HG02763 (cell line): ENCODE results near the gene TRPM2.

Experiments
- ATAC-seq: cut with Tn5 transposase; IDR thresholded peaks from one replicate; pipeline ENCODE4 v1.9.1; 2021; ENCODE audit warnings: mild to moderate bottlenecking, moderate library complexity; ENCODE audit not compliant: unreplicated experiment

TRPM2 gene

DNA sequence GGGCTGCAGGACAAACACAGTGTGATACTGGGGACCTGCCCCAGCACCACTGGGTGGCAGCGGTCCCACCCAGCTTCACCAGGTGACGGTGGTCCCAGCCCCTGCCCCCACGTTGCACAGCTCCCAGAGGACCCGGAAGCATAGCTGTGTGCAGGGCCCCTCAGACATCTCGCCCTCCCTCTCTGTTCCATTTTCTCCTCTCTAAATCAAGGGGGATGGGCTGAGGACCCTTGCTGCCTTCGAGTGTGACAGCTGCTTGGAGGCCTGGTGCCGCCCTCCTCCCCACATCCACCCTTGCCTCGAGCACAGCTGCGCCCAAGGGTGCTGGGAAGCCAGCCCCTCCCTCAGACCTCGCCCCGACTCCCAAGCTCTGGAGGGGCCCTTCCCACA is 85.8 kb downstream of the TRPM2 start:
- no peak for ATAC-seq

DNA sequence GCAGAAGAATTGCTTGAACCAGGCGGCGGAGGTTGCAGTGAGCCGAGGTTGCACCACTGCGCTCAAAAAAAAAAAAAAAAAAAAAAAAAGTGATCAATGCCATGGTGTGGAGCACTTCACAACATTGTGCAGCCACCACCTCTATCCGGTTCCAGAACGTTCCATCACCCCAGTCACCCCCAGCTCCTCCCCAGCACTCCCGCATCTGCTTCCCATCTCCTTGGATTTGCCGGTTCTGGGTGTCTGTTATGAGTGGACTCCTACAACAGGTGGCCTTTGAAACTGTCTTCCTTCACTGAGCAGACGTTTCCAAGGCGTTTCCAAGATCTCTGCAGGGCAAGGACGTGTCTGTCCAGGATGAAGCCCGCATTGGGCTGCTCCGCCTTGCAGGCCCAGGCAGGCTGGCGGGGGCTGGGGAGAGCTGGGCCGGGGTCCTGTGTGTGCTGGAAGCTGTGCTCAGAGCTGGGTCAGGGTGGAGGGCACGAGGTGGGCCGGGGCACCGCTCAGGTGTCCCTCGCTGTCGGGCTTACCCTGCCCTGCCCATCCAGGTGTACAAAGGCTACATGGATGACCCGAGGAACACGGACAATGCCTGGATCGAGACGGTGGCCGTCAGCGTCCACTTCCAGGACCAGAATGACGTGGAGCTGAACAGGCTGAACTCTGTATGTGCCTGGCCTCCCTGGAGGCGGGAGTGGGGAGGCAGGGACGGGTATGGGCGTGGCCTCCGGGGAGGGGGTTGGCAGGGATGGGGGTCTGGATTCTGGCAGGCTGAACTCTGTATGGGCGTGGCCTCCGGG is 87.0 kb downstream of the TRPM2 start:
- no peak for ATAC-seq

DNA sequence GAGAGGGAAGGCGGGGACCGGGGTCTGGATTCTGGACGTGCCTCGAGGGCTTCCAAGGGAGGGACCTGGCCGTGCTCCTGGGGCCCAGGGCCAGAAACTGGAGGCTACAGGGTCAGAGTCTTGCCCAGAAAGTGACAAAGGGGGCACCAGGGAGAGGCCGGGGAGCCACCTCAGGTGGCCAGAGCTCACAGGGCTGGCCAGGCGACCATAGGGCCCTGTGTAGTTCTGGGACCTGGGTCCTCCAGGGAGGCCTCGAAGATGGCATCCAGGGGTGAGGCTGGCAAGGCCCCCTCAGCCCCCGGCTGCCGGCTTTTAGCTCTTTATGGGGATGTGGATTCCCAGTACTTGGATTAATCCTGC is 87.6 kb downstream of the TRPM2 start:
- ATAC-seq, result no peak

DNA sequence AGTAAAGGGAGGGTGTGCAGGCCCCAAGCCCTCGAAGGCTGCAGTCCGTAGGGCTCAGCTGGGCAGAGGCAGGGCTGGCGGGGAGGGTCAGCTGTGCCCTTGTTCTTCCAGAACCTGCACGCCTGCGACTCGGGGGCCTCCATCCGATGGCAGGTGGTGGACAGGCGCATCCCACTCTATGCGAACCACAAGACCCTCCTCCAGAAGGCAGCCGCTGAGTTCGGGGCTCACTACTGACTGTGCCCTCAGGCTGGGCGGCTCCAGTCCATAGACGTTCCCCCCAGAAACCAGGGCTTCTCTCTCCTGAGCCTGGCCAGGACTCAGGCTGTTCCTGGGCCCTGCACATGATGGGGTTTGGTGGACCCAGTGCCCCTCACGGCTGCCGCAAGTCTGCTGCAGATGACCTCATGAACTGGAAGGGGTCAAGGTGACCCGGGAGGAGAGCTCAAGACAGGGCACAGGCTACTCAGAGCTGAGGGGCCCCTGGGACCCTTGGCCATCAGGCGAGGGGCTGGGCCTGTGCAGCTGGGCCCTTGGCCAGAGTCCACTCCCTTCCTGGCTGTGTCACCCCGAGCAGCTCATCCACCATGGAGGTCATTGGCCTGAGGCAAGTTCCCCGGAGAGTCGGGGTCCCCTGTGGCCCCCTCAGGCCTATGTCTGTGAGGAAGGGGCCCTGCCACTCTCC is 88.3 kb downstream of the TRPM2 start:
- ATAC-seq, result no peak

DNA sequence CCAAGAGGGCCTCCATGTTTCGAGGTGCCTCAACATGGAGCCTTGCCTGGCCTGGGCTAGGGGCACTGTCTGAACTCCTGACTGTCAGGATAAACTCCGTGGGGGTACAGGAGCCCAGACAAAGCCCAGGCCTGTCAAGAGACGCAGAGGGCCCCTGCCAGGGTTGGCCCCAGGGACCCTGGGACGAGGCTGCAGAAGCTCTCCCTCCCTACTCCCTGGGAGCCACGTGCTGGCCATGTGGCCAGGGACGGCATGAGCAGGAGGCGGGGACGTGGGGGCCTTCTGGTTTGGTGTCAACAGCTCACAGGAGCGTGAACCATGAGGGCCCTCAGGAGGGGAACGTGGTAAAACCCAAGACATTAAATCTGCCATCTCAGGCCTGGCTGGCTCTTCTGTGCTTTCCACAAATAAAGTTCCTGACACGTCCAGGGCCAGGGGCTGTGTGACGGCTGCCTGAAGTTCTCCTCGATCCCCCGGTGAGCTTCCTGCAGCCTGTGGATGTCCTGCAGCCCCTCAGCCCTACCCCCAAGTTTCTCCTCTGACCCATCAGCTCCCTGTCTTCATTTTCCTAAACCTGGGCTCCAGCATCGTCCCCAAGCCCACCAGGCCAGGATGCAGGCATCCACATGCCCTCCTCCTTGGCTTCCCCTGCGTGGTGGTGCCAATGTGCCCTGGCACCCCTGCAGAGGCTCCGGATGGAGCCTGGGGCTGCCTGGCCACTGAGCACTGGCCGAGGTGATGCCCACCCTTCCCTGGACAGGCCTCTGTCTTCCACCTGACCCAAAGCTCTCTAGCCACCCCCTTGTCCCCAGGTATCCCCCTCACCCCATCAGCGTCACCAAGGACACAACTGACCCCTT is 89.1 kb downstream of the TRPM2 start:
- ATAC-seq, result no peak

DNA sequence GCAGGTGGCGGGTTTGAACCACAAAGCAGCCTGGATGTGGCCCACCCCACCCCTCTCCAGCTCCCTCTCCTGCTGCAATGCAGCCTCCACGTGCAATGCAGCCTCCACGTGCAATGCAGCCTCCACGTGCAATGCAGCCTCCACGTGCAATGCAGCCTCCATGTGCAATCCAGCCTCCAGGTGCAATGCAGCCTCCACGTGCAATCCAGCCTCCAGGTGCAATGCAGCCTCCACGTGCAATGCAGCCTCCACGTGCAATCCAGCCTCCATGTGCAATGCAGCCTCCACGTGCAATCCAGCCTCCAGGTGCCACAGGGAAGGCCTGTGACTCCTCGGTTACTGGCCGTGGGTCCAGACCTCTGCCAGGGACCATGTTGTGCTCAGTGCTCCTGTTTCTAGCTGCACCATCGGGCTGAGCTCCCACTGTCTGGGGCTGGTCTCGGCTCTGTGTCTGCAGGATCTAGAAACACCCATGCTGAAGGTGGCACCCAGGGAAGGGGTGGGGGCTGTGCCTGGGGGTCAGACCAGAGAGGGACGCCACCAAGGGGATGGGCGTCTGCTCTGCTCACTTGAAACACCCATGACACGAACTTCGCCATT is 90.0 kb downstream of the TRPM2 start:
- ATAC-seq, result no peak

DNA sequence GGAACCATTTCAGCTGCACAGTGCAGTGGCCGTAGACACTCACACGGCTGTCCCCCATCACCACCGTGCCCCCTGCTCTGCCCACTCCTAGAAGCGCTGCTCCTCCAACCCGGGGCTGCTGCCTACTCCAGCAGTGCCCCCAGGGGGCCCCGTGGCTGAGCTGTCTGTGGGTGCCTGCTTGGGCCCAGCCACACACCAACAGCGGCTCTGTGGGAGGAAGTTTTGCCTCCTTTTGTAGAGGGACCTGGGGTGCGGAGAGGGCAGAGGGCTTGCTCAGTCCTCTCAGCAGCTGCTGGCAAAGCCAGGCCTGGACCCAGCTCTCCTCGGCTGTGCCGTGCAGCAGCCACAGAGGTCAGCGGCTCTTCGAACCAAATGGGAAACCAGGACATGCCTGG is 90.5 kb downstream of the TRPM2 start:
- ATAC-seq, result no peak

DNA sequence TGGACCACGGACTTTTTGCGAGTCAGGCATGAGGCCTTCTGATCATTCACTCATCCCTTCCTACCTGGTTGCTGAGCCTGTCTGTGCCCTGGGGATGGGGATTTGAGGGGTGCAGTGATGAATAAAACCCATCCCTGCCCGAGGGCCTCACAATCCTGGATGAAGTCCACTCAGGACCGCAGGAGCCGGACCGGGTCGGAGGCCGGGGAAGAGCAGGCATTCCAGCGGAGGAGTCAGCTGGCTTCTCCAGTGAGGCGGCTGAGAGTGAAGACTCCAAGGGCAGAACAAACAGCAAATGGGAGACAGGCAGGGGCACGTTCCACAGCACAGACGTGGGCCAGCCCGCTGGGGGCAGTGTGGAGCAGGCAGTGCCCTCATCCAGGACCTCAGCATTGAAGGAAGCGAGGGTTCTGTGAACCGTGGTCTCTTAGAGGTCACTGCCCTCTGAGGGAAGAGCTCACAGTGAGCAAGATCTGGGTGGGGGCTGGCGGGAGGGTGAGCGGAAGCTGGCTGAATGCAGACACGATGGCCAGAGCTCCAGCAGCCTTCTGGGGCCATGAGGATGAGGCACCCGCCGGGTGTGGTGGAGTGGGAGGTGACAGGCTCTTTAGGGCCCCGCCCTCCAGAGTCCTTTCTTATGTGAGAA is 91.0 kb downstream of the TRPM2 start:
- ATAC-seq, result no peak

DNA sequence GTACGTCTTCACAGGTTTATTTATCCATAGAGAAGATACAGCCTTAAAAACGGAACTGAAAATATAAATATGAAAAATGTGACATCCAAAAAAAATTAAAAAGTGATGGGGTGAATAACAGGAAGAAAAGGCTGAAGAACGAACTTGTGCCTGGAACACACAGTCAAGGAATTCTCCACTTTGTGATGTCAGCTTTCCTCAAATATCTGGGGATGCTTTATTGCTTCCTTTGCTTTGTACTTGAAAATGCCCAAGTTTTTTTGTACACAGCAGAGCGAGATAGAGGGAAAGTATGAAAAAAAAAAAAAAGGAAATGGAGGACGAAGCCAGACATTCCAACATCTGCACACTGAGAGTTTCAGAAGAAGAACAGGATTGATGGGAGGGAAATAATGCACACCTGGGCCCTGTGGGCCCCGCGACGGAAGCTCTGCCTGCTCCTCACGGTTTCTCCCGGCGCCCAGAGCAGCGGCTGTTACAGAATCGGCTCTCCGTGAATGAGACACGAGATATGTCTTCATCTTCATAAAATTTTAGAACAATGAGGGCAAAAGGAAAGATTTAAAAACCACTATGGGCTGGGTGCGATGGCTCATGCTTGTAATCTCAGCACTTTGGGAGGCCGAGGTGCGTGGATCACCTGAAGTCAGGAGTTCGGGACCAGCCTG is 91.9 kb downstream of the TRPM2 start:
- no peak for ATAC-seq

DNA sequence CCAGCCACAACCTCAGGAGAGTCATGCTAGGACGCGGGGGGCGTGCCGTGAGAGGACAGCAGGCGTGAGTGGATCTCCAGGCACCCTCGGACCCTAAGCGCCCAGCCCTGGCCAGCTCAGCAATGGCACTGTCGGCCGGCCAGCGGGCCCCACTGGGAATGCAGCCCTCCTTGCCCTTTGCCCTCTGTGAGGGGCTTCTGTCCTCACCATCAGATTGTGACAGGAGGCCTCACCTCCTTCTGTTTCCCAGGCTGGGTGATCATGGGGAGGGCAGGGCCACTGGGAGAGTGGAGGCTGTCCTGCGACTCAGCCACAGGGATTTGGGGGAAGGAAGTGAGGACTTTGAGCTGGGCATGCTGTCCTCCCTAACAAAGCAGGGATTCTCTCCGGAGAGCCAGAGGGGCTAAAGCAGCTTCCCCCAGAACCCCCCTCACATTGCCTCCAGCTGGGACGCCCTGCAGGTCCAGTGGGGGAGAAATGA is 95.3 kb downstream of the TRPM2 start:
- no peak for ATAC-seq

DNA sequence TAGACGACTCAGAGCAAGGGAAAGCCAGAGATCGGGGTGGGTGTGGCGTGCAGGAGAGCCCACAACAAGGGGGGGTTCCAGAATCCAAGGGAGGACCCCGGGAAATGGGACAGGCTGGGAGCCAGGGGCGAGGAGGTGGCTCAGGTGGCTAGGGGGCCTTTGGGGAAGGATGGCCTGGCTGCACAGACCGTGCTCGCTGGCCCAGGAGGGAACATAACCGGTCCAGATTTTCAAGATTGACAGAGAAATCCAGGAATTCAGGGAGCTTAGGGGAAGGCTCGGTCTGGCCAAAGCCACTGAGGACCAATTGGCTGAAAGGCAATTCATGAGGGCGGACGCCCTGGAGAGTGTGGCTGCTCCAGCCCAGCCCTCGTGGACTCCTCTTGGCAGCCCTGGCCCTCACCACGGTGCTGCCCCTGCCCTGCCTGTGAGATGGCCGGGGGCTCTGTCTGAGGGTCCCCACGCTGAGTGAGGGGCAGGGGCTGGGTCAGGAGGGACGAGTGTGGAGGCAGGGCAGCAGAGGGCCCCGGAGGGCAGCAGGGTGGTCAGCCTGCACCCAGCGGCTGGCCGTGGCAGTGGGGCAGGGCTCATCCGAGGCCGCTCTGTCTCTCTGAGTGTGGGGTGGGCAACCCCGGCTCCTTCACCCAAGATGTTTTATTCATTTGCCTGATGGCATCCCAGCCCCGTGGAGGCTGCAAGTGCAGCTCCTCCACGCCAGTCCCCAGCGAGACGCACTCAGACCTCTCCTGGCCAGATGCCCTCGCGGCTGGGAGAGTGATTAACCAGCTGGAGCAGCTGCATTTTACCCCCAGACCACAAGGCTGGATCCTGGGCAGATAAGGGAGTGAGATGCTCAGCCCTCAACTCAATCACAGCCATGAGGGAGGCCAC is 96.3 kb downstream of the TRPM2 start:
- ATAC-seq, result no peak

DNA sequence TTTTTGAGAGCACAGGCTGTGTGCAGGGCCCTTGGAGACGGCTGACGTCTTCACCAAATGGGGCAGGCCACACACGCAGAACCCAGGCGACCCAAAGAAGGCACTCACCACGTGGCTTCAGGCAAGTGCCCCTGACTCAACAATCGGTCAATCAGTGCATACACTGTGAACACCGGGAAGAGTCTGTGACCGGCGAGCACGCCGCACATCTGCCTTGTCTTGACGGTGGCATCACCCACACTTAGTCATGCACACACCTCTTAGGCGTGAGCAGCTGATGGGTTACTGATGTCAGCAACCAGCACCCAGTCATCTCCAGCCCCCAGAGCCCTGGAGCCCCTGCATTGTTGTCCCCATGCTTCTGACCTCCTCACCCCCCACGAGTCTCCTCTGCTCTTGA is 97.0 kb downstream of the TRPM2 start:
- no peak for ATAC-seq

DNA sequence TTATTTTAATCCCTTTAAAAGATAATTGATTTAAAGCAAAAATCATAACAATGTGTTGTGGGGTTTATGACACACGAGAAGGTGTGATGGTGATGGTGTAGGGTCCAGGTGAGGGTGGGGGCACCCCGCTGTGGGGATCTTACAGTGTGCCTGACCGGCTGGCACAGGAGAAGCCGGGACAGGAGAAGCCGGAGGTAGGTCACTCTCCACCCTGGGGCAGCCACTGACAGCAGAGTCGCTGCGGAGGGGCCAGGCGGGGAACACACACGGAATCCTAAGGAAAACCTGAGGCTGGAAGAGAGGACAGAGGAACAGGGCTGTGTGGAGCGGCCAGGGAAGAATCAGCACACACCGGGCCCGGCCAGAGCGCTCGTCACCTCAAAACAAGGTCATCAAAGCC is 97.6 kb downstream of the TRPM2 start:
- no peak for ATAC-seq

DNA sequence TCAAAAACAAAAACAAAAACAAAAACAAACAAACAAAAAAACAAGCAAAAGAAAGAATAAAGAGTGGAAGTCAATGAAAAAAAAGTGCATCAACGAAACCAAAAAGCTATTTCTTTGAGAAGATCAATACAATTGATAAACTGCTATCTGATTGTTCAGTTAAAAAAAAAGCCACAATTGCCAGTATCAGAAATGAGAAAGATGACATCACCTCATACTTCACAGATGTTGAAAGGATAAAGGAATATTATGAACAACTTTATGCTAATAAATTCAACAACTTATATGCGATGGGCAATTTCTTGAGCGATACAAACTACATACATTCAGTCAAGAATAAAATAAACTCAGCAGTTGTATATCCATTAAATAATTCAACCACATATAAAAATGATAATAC is 99.7 kb downstream of the TRPM2 start:
- no peak for ATAC-seq

DNA sequence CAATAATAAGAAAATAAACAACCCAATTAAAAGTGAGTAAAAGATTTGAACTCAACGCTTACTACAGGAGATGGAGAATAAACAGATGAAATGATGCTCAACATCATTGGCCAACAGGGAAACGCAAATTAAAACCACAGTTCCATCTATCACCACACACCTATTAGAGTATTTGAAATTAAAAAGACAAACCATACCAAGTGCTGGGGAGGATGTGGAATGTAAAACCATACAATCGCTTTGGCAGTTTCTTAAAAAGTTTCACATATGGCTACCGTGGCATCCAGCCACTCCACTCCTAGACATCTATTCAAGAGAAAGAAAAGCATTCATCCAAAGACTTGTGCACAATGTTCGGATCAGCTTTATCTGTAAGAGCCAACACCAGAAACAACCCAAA is 100.6 kb downstream of the TRPM2 start:
- no peak for ATAC-seq

DNA sequence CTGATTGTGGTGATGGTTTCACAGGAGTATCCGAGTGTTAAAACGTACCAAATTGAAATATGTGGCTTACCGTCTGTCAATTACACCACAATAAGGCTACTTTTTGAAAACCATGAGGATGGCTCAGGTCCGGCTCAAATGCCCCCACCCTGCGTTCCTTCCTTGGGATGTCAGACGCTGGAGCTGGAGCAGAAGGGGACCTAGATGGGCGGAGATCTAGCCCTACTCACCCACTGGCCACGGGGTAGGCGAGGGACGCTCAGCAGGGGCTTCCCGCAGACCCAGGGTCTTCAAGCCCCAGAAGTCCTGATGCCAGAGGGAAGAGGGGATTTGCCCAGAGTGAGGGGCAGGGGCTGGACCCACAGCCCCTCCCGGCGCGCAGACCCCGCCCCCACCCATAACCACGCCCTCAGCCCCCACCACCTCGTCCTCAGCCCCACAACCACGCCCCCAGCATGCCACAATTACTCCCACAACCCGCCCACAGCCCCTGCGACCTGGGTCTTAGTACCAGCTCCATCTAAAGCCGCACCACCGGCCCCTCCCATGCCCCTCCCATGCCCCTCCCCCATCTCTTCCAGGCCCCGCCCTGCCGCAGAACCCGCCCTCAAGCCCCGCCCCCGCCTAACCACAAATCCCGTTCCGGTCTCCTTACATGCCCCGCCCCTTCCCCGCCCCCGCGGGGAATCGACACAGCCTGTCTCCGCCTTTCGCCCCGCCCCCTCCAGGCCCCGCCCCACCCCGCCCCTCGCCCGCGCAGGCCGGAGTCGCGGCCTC is 101.5 kb downstream of the TRPM2 start, which contains the start of gene LRRC3:
LRRC3 (plus strand) TSS at position 764 of the 777 bp plus-strand sequence. CDS start 1,135 bp downstream, outside the sequence.
- no peak for ATAC-seq

DNA sequence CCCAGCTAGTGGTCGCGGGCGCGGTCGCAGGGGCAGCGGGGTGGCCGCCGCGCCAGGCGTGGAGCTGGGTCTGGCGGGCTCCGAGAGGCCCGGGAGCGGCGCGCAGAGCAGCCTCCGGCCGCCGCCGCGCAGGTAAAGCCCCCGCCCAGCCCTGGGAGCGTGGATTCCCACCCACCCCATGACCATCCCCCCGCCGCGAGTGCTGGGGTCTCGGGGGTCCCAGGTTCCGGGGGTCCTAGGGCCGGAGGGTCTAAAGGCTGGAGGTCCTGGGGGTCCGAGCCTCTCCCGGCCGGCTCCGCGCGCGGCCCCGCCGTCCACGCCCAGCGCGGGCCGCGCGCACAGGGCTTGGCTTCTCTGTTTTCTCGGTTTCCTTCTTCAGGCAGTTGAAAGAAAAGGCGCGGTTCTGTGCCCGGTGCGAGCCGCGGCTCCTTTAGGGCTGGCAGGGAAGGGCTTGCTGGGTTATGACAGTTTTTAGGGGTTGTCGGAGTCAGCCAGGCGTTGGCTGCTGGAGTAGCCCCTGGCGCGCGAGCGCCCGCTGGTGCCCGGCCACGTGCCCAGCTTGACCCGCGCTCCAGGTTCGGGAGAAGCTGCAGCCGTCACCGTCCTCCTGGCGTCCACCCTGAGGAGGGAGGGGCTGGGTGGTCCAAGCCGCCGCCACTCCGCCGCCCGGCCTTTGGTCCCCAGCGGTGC is 102.2 kb downstream of the TRPM2 start:
- ATAC-seq, result no peak
